ENCODE data around the gene TPM2.

DNA sequence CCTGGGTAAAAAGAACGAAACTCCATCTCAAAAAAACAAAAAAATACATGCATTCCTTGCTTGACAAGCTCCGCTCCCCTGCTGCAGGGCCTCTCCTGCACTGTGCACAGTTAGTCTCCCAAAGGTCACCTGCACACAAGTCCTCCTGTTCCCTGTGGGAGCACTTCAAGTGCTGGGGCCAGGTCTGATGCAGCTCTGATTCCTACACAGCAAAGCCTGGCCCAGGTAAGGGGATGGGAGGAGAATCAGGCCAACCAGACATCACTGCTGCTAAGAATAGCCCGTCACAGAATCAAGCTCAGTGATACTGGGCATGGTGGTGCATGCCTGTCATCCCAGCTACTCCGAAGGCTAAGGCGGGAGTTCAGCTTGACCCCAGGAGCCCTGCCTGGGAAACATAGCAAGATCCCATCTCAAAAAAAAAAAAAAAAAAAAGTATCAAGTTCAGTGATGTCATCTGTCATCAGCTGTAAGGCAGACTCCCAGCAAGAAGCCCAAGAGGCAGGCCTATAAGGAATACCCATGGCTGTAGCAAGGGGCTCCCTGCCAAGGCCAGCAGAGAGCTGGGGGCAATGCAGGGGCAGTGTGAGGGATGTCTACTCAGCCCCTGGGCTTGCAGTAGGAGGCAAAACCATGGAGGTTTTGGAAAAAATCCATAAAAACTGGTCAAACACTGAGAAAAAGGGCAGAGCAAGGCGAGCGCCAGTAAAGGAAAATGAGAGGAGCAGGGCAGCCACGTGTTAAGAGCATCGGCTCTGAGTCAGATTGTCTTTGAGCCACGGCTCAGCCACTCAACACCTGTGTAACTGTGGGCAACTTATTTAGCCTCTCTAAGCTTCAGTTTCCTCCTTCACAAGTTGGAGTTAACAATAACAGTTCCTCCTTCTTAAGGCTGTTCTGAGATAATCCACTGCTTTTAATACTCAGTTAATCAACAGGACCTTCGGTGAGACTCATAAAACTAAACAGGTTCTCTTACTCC lies 3.2 kb downstream of the TPM2 start:
- TF ChIP-seq, protein P1, sequence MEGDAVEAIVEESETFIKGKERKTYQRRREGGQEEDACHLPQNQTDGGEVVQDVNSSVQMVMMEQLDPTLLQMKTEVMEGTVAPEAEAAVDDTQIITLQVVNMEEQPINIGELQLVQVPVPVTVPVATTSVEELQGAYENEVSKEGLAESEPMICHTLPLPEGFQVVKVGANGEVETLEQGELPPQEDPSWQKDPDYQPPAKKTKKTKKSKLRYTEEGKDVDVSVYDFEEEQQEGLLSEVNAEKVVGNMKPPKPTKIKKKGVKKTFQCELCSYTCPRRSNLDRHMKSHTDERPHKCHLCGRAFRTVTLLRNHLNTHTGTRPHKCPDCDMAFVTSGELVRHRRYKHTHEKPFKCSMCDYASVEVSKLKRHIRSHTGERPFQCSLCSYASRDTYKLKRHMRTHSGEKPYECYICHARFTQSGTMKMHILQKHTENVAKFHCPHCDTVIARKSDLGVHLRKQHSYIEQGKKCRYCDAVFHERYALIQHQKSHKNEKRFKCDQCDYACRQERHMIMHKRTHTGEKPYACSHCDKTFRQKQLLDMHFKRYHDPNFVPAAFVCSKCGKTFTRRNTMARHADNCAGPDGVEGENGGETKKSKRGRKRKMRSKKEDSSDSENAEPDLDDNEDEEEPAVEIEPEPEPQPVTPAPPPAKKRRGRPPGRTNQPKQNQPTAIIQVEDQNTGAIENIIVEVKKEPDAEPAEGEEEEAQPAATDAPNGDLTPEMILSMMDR (conservative IDR thresholded peaks at IDR 0.05) = no peak
- no peak for TF ChIP-seq ZFX (IDR thresholded peaks at IDR 0.05)

All from C4-2B (cell line).